ENCODE results near the gene RRAGC. TPM values are rescaled to one million over a fixed set of nuclear protein-coding genes. Genes with fewer than 3 reads are reported as not detected.
"Not testable (repeated sequence)": the region's sequence is repeated elsewhere in the genome, so short reads cannot be mapped to it uniquely, and the experiment has no call there.

Gene RRAGC
- total RNA-seq, 2 donors from 2014 or later, result 9.2 to 22.6 TPM

DNA sequence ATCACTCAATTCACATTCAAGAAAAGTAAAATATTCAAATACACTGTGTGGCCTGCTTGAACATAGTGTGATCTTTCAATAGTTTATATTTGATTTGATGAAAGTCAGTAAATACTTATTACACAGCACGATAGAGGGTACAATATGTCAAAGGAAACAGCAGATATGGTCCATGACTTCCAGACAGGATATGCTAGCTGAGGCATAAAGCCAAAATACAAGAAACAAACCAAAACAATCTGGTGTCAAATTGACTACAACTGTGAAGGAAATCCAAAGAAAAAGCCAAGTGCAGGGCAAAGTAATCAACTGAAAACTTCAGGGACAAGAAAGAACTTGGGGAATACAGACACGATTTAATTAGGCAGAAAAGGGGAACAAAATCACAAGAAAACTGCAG, 19.3 kb downstream of the RRAGC start:
- H3K4me1 ChIP-seq (replicated peaks), result no peaks in the 10 kb centered on the region
- H3K4me3 ChIP-seq, result no peak overlapping the region
- H3K9me3 ChIP-seq, result no peaks in the 10 kb centered on the region
- 65% methylated on average over 2 of the region's 2 CpGs for WGBS
- no peaks in the 10 kb centered on the region for H3K36me3 ChIP-seq
- TF ChIP-seq POLR2AphosphoS5 (IDR thresholded peaks at IDR 0.05) (no peak), POLR2A (IDR thresholded peaks at IDR 0.05) (no peak)
- TF ChIP-seq, protein P1, sequence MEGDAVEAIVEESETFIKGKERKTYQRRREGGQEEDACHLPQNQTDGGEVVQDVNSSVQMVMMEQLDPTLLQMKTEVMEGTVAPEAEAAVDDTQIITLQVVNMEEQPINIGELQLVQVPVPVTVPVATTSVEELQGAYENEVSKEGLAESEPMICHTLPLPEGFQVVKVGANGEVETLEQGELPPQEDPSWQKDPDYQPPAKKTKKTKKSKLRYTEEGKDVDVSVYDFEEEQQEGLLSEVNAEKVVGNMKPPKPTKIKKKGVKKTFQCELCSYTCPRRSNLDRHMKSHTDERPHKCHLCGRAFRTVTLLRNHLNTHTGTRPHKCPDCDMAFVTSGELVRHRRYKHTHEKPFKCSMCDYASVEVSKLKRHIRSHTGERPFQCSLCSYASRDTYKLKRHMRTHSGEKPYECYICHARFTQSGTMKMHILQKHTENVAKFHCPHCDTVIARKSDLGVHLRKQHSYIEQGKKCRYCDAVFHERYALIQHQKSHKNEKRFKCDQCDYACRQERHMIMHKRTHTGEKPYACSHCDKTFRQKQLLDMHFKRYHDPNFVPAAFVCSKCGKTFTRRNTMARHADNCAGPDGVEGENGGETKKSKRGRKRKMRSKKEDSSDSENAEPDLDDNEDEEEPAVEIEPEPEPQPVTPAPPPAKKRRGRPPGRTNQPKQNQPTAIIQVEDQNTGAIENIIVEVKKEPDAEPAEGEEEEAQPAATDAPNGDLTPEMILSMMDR (IDR thresholded peaks at IDR 0.05), result no peak
- H3K27me3 ChIP-seq (replicated peaks; ENCODE audit: insufficient read depth), result no peaks in the 10 kb centered on the region
- DNase-seq (ENCODE audit: low spot score), result no peak
- intact Hi-C loops (cut with DNase I), result no loop called here
- H3K27ac ChIP-seq, result no peak overlapping the region

DNA sequence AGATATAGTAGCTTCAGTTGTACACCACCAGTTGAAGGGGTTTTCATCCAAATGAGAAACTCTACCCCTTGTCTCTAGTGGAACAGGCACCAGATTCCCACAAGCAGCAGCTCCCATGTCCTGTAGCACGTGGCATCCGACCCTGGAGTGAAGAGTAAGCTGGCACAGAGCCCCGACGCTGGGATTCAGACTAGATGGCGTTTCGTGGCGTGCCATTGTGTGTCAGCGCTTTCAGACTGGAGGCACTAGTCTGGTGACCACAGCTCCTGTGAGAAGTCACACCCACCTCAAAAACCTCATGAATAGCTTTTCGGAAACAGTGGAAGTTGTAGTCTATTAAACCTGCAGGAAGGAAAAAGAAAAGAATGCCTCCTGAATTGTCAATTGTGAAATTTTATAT, 20.2 kb downstream of the RRAGC start:
- intact Hi-C loops (cut with DNase I), result loop anchor here (10.0 kb wide), 1 partner anchor 805 kb away; no protein-coding TSS in a partner anchor
- H3K36me3 ChIP-seq, result no peaks in the 10 kb centered on the region
- TF ChIP-seq POLR2A (IDR thresholded peaks at IDR 0.05) (no peak), POLR2AphosphoS5 (IDR thresholded peaks at IDR 0.05) (no peak)
- TF ChIP-seq, protein P1 (IDR thresholded peaks at IDR 0.05), result no peak
- H3K27ac ChIP-seq, result no peak overlapping the region
- no peak for DNase-seq (ENCODE audit: low spot score)
- H3K4me1 ChIP-seq (replicated peaks), result no peaks in the 10 kb centered on the region
- no peak overlapping the region for H3K4me3 ChIP-seq
- 87% methylated on average over 9 of the region's 9 CpGs for WGBS
- H3K9me3 ChIP-seq, result no peaks in the 10 kb centered on the region
- no peaks in the 10 kb centered on the region for H3K27me3 ChIP-seq (replicated peaks; ENCODE audit: insufficient read depth)

DNA sequence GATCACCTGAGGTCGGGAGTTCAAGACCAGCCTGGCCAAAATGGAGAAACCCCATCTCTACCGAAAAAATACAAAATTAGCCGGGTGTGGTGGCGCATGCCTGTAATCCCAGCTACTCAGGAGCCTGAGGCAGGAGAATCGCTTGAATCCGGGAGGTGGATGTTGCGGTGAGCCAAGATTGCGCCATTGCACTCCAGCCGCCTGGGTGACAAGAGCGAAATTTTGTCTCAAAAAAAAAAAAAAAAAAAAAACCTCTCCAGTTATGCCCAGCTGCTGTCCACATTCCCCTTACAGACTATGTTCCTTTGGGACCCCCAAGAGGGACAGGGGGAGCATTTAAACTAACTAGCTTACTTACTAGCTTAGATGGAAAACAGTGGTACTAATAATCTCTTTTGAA, 23.3 kb downstream of the RRAGC start:
- intact Hi-C loops (cut with DNase I), result loop anchor here (10.0 kb wide), 1 partner anchor 802 kb away; no protein-coding TSS in a partner anchor
- not testable (repeated sequence) for H3K36me3 ChIP-seq; H3K4me1 ChIP-seq (replicated peaks); H3K9me3 ChIP-seq; H3K27me3 ChIP-seq (replicated peaks; ENCODE audit: insufficient read depth); DNase-seq (ENCODE audit: low spot score); H3K4me3 ChIP-seq; H3K27ac ChIP-seq
- 89% methylated on average over 10 of the region's 10 CpGs for WGBS

DNA sequence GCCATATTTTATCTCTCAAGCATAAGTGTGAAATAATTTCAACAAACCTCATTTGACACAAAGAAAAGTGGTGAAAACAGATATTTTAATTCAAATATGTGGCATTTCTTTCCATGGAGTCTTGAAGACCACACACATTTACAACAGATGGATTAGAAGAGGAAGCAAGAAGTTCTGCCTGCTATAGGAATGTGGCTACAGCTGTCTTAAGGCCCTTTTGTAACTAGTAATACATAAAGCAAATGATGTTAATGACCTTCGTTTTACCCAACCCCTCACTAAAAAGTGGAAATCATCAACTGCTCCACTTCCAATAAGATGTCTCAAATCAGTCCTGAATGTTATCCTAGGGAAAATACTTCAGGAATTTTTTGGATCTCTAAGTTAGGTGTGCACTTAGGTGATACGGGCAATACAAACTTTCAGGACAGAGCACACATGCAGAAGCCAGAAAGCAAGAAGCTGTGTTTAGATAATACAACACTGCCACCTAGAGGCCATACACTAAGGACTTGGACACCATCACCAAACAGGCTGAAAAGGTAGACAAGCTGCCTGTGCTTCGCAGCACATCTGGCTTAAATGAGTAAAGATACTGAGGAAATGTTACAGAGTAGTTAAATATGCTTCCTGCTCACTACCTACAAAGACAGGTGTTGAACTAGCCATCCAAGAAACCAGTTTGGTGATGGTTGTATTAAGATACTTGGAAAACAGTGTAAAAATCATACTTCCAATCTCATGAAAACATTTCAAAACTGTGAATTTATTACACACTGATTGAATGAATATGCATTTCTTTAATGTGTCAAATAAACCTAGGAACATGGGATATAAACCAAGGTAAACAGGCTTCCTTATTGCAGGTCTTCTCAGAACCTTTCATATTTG, 24.4 kb downstream of the RRAGC start:
- TF ChIP-seq, protein P1 (IDR thresholded peaks at IDR 0.05), result peak; percentile 61 to 88 (median 82)
- peak; percentile 44 for TF ChIP-seq POLR2AphosphoS5 (IDR thresholded peaks at IDR 0.05)
- no peak for TF ChIP-seq POLR2A (IDR thresholded peaks at IDR 0.05)
- WGBS, result 35% methylated on average over 3 of the region's 3 CpGs
- no peak overlapping the region for H3K27ac ChIP-seq
- no peak overlapping the region for H3K4me3 ChIP-seq
- no peaks in the 10 kb centered on the region for H3K27me3 ChIP-seq (replicated peaks; ENCODE audit: insufficient read depth)
- peak; percentile 77 for DNase-seq (ENCODE audit: low spot score)
- no peaks in the 10 kb centered on the region for H3K36me3 ChIP-seq
- no peaks in the 10 kb centered on the region for H3K9me3 ChIP-seq
- intact Hi-C loops (cut with DNase I), result loop anchor here (10.0 kb wide), 1 partner anchor 800 kb away; no protein-coding TSS in a partner anchor
- no peaks in the 10 kb centered on the region for H3K4me1 ChIP-seq (replicated peaks)

DNA sequence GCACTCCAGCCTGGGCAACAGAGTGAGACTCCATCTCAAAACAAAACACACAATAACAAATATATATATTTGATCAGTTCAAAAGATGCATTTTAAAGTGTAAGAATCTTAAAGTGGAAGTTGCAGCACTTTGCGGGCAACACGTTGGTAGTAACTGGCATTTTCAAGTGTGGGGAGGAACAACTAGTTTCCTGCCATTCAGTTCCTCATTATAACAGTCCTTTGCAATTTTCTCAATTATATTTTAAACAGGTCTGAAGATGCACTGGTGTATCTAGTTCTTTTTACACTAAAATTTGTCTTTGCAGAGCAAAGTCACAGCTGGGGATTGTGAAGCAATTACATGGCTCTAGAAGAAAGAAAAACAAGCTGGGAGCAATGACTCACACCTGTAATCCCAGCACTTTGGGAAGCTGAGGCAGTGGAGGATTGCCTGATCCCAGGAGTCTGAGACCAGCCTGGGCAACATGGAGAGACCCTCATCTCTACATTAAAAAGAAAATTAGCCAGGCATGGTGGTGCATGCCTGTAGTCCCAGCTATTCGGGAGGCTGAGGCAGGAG, 25.3 kb downstream of the RRAGC start:
- no peaks in the 10 kb centered on the region for H3K27me3 ChIP-seq (replicated peaks; ENCODE audit: insufficient read depth)
- DNase-seq (ENCODE audit: low spot score), result no peak
- H3K36me3 ChIP-seq, result no peaks in the 10 kb centered on the region
- no peaks in the 10 kb centered on the region for H3K4me1 ChIP-seq (replicated peaks)
- no peaks in the 10 kb centered on the region for H3K9me3 ChIP-seq
- intact Hi-C loops (cut with DNase I), result loop anchor here (10.0 kb wide), 1 partner anchor 800 kb away; no protein-coding TSS in a partner anchor
- H3K4me3 ChIP-seq, result no peak overlapping the region
- TF ChIP-seq, protein P1 (IDR thresholded peaks at IDR 0.05), result no peak
- TF ChIP-seq POLR2AphosphoS5 (IDR thresholded peaks at IDR 0.05), result no peak
- no peak for TF ChIP-seq POLR2A (IDR thresholded peaks at IDR 0.05)
- H3K27ac ChIP-seq, result no peak overlapping the region
- 79% methylated on average over 3 of the region's 3 CpGs for WGBS

Data from prostate gland (tissue), 2 donors.